IPS DF 6.9 (cell line): ENCODE data around the gene TPM1.

Experiments used
- DNase-seq: peaks from one replicate; pipeline ENCODE4 v3.0.0-alpha.2; 2013; ENCODE audit warnings: low read depth, low spot score
- H3K27ac ChIP-seq: one replicate; pipeline ENCODE4 v1.5.1; 2013; ENCODE audit warnings: low read length, control low read depth
- H3K27me3 ChIP-seq: 2 replicates; pipeline ENCODE4 v1.6.1; 2013; ENCODE audit warnings: mild to moderate bottlenecking, low read length; ENCODE audit not compliant: control insufficient read depth, insufficient read depth
- H3K36me3 ChIP-seq: 2 replicates; pipeline ENCODE4 v1.6.1; 2013; ENCODE audit warnings: low read length; ENCODE audit not compliant: control insufficient read depth, insufficient read depth
- H3K4me1 ChIP-seq: 2 replicates; pipeline ENCODE4 v1.6.1; 2013; ENCODE audit warnings: low read length; ENCODE audit not compliant: control insufficient read depth, insufficient read depth
- H3K4me3 ChIP-seq: 2 replicates; pipeline ENCODE4 v1.5.1; 2013; ENCODE audit warnings: mild to moderate bottlenecking, low read length
- H3K9me3 ChIP-seq: 2 replicates; pipeline ENCODE4 v1.6.1; 2013; ENCODE audit warnings: low read length, inconsistent platforms; ENCODE audit not compliant: control insufficient read depth, insufficient read depth
- WGBS: extraction: QIAGEN DNeasy Blood & Tissue Kit; methylation state at CpG from one replicate; pipeline ENCODE4 v1.1.7; 2013; ENCODE audit warnings: mixed read lengths, missing lambda C conversion rate; ENCODE audit not compliant: insufficient read length, insufficient coverage; 5-methylcytosine and 5-hydroxymethylcytosine counted together

The TPM1 gene

GRCh38 chr15:63048115-63048775 lies 5.7 kb downstream of the TPM1 start:
- no peaks in the 10 kb centered on the region for H3K9me3 ChIP-seq
- H3K27ac ChIP-seq = no peak overlapping the region
- no CpG with 5 or more reads among the region's 75 CpGs for WGBS
- H3K36me3 ChIP-seq = peaks cover 19% of the 10 kb centered on the region
- H3K4me1 ChIP-seq = peaks cover 4% of the 10 kb centered on the region; the same call in 1 of the 2 replicates
- H3K4me3 ChIP-seq = peak overlapping the region; percentile 22; the same call in 1 of the 2 replicates
- peak; percentile 93 for DNase-seq
- no peaks in the 10 kb centered on the region for H3K27me3 ChIP-seq

GRCh38 chr15:63048776-63049665 lies 6.5 kb downstream of the TPM1 start:
- Histone ChIP-seq H3K4me1 (peaks cover 4% of the 10 kb centered on the region), H3K36me3 (peaks cover 15% of the 10 kb centered on the region), H3K27me3 (no peaks in the 10 kb centered on the region), H3K9me3 (no peaks in the 10 kb centered on the region), H3K27ac (no peak overlapping the region), H3K4me3 (peak overlapping the region; percentile 22; the same call in 1 of the 2 replicates)
- WGBS = no CpG with 5 or more reads among the region's 38 CpGs
- no peak for DNase-seq

DNA sequence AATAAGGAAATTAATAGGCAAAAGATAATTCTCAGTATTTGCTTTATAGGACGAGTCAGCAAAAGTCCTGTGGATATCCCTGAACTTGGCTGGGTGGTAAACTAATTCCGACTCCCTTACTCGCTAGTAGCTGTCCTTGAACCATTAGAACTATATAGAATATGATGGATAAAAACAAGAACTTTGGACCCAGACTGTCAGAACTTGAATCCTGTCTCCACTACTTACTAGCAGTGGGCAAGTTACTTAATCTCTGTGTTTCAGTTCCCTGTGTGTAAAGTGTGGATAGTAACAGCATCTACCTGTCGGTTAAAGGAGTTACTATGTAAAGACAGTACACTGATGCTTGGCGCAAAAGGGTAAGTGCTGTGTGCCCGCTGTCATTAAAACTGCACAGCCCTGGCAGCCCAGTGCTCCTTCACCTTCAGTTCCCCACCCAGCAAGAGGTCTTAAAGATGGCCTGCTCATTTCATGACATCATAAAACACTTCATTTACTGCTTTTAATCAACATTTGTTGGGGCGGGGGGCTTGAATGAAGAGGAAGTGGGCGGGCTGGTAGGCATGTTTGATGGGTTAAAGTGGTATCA lies 7.3 kb downstream of the TPM1 start:
- WGBS = no CpG with 5 or more reads among the region's 8 CpGs
- no peak for DNase-seq
- Histone ChIP-seq H3K9me3 (no peaks in the 10 kb centered on the region), H3K27ac (no peak overlapping the region), H3K36me3 (peaks cover 13% of the 10 kb centered on the region; the same call in 1 of the 2 replicates), H3K27me3 (no peaks in the 10 kb centered on the region), H3K4me1 (peaks cover 4% of the 10 kb centered on the region), H3K4me3 (no peak overlapping the region)

- peaks cover 18% of the 10 kb centered on the region; the same call in 1 of the 2 replicates for H3K36me3 ChIP-seq
- H3K9me3 ChIP-seq = no peaks in the 10 kb centered on the region
- H3K27ac ChIP-seq = no peak overlapping the region
- no peaks in the 10 kb centered on the region for H3K27me3 ChIP-seq
- H3K4me1 ChIP-seq = peaks cover 4% of the 10 kb centered on the region
- no peak overlapping the region for H3K4me3 ChIP-seq
- DNase-seq = no peak
Measured at GRCh38 chr15:63050731-63051155, 8.2 kb downstream of the TPM1 start.

- Histone ChIP-seq H3K36me3 (peaks cover 18% of the 10 kb centered on the region; the same call in 1 of the 2 replicates), H3K27me3 (no peaks in the 10 kb centered on the region), H3K4me1 (peaks cover 4% of the 10 kb centered on the region), H3K27ac (no peak overlapping the region), H3K4me3 (no peak overlapping the region), H3K9me3 (no peaks in the 10 kb centered on the region)
- no peak for DNase-seq
- WGBS = no CpG with 5 or more reads among the region's 5 CpGs
Measured at GRCh38 chr15:63051156-63052066, 8.9 kb downstream of the TPM1 start.

DNA sequence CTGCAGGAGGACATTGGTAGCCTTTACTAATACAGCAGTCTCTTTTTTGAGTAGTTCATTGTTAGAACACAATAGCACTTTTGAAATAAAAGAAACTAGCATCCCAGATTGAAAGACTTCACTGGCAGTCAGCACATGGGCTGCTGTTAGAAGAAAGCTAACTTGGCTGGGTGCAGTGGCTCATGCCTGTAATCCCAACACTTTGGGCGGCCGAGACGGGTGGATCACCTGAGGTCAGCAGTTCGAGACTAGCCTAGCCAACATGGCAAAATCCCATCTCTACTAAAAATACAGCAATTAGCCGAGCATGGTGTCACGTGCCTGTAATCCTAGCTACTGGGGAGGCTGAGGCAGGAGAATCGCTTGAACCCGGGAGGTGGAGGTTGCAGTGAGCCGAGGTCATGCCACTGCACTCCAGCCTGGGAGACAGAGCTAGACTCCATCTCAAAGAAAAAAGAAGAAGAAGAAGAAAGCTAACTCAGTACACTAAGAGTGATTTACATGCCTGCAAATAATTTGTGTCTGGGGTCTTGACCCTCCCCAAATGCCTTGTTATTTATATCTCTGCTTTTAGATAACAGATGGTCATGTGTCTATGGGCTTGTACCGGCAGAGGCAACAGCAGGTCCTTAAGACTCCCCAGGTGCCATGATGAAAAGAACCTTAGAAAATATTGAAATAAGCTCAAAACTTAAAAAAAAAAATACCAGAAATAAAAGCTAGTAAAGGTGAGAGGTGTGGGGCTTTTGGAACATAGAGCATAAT lies 9.7 kb downstream of the TPM1 start:
- H3K36me3 ChIP-seq = peaks cover 22% of the 10 kb centered on the region; the same call in 1 of the 2 replicates
- no CpG with 5 or more reads among the region's 10 CpGs for WGBS
- H3K9me3 ChIP-seq = no peaks in the 10 kb centered on the region
- no peak overlapping the region for H3K4me3 ChIP-seq
- peaks cover 1% of the 10 kb centered on the region for H3K4me1 ChIP-seq
- no peak overlapping the region for H3K27ac ChIP-seq
- no peaks in the 10 kb centered on the region for H3K27me3 ChIP-seq
- DNase-seq = no peak

GRCh38 chr15:63052961-63053698 lies 10.6 kb downstream of the TPM1 start:
- Histone ChIP-seq H3K27me3 (no peaks in the 10 kb centered on the region), H3K9me3 (no peaks in the 10 kb centered on the region), H3K27ac (no peak overlapping the region), H3K4me1 (peaks cover 1% of the 10 kb centered on the region), H3K36me3 (peaks cover 30% of the 10 kb centered on the region), H3K4me3 (no peak overlapping the region)
- no CpG with 5 or more reads among the region's 7 CpGs for WGBS
- DNase-seq = no peak

DNA sequence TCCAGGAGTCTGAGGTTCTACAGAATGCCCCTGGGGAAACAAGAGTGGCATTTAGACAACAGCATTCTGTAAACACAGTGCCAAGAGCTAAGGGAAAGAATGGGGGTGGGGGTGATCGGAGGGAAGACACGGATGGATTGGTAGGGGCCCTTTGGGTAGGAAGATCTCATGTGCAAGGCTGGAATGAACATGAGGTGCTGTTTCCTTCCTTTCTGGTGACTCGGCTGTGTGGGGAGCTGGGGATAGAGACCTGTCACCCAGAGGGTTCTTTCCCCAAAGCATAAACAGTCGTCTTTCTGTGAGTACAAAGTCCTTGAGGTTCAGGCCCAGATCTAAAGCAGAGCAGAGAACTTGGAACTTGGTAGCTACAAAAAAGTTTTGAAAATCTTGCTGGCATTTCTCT lies 11.7 kb downstream of the TPM1 start:
- Histone ChIP-seq H3K36me3 (peaks cover 39% of the 10 kb centered on the region), H3K27ac (no peak overlapping the region), H3K9me3 (no peaks in the 10 kb centered on the region), H3K4me3 (no peak overlapping the region), H3K4me1 (peaks cover 1% of the 10 kb centered on the region), H3K27me3 (no peaks in the 10 kb centered on the region)
- no peak for DNase-seq
- WGBS = no CpG with 5 or more reads among the region's 4 CpGs

GRCh38 chr15:63054985-63055384 lies 12.4 kb downstream of the TPM1 start:
- H3K27me3 ChIP-seq = no peaks in the 10 kb centered on the region
- WGBS = no CpG with 5 or more reads among the region's 1 CpG
- H3K4me3 ChIP-seq = no peak overlapping the region
- no peak overlapping the region for H3K27ac ChIP-seq
- peaks cover 46% of the 10 kb centered on the region for H3K36me3 ChIP-seq
- peaks cover 1% of the 10 kb centered on the region for H3K4me1 ChIP-seq
- DNase-seq = no peak
- no peaks in the 10 kb centered on the region for H3K9me3 ChIP-seq
